HG03342 (cell line): ENCODE data around the gene LAMC1.

Experiments
- ATAC-seq: cut with Tn5 transposase; IDR thresholded peaks from one replicate; pipeline ENCODE4 v1.9.1; 2021; ENCODE audit warnings: mild to moderate bottlenecking, moderate library complexity; ENCODE audit not compliant: unreplicated experiment

The LAMC1 gene

GRCh38 chr1:183075861-183076260 is 52.6 kb downstream of the LAMC1 start:
- ATAC-seq: no peak

DNA sequence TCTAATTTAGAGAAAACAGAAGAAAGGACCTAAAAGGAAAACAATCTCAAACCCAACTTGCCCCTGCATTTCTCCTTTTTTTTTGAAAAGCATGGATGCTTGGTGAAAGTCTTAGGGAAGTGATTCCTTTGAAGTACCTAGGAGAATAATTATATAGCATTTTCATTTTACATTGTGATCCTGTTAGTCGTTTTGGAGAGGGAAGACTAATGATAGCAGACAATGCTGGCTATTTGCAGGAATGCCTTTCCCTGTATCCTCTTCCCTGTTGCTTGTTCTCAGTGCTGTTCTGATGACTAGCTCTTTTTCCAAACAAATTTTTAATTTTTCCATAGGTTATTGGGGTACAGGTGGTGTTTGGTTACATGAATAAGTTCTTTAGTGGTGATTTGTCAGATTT is 53.9 kb downstream of the LAMC1 start:
- ATAC-seq: no peak

DNA sequence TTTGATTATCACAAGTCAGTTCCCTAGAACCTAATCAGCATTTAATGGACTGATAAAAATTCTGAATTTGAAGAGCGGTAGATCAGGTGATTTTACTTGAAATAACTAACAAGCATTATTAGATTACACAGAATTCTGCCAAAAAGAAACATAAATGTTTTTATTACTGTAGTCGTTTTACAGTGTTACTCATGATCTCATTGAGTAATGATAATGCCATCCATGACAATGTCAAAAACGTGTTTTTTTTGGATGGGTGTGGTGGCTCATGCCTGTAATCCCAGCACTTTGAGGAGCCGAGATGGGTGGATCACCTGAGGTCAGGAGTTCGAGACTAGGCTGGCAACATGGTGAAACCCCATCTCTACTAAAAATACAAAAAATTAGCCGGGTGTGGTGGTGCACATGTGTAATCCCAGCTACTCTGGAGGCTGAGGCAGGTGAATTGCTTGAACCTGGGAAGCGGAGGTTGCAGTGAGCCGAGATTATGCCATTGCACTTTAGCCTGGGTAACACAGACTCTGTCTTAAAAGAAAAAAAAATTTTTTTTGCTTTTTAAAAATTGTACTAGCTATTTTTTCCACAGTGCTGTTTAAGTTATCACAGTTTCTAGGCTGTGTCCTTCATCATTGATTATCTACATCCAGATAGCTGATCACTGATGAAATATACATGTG is 56.6 kb downstream of the LAMC1 start:
- no peak for ATAC-seq

DNA sequence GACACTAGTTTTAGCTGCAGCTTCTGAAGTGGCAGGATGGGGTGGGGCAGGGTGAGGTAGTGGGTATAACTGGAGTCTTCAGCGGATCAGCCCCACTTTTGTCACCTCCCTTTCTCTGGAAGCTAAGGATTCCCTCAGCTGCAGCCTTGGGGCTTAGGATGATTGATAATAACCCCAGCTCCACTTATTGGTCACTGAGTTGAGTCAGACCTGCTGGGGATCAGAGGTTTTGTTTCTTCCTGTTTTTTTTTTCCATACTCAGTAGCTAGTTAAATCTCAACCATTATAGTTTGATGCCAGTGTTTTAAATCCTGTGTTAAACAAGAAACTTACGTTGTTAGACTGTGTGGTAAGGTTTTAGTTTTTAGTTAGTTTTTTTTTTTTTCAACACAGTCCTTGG is 57.2 kb downstream of the LAMC1 start:
- ATAC-seq: no peak

DNA sequence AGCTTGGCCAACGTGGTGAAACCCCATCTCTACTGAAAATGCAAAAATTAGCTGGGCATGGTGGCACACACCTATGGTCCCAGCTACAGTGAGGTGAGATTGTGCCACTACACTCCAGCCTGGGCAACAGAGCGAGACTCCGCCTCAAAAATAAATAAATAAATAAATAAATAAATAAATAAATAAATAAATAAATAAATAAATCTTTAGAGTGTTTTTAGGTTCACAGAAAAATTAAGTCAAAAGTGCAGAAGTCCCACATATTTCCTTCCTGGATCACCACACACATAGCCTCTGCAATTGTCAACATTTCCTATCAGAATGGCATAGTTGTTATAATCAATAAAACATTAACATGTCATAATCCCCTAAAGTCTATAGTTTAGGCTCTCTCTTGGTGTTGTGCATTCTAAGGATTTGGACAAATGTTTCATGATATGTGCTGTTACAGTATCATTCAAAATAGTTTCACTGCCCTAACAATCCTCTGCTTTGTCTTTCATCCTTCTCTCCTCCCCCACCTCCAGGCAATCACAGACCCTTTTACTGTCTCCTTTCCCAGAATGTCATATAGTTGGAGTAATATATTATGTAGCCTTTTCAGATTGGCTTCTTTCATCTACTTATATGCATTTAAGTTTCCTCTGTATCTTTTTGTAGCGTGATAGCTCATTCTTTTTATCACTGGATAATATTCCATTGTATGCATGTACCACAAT is 58.3 kb downstream of the LAMC1 start:
- no peak for ATAC-seq

DNA sequence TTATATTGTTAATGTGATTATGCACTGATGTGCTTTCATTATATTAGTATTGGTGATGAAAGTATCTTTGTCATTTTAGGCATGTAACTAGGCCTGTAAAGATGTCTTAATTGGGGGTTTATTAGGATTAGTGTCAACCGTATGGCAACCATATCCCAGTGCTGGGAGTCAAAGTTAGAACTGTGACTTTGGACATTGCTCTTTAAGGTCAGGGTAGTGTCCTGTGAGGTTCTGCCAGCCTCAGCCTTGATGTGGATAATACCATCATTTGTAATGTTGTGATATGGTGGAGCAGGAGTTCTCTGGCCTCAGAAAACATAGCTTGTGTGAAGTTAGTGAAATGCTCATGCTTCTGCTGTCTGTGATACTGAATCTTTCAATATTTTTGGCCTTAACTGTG is 59.4 kb downstream of the LAMC1 start:
- ATAC-seq: no peak

GRCh38 chr1:183087001-183087400 is 63.8 kb downstream of the LAMC1 start:
- no peak for ATAC-seq

DNA sequence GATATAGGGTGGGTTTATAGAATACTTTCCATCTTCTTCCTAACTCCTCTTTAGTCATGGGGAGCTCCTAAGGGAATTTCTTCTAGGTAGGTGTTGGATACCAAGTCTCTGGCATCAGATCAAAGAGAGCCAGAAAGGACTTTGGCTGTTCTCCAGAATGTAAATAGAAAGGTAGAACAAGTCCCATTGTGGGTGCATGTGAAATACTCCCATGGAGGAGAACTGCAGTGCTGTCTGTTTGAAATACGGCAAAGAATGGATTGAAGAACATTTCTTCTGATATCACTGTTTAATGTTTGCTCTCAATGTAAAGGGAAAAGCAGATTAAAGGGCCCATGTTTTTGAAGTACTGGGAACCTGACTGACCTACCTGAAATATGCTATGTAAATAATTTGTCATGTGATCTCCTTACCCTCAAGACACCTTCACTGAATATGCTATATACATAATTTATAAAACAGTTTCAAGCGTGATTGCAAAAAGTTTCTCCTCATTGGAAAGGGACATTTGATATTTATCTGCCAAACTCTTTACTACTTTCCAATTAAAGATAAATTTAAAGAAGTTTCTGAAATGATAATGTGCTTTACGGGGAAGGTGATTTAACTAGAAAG is 65.9 kb downstream of the LAMC1 start:
- ATAC-seq: no peak

DNA sequence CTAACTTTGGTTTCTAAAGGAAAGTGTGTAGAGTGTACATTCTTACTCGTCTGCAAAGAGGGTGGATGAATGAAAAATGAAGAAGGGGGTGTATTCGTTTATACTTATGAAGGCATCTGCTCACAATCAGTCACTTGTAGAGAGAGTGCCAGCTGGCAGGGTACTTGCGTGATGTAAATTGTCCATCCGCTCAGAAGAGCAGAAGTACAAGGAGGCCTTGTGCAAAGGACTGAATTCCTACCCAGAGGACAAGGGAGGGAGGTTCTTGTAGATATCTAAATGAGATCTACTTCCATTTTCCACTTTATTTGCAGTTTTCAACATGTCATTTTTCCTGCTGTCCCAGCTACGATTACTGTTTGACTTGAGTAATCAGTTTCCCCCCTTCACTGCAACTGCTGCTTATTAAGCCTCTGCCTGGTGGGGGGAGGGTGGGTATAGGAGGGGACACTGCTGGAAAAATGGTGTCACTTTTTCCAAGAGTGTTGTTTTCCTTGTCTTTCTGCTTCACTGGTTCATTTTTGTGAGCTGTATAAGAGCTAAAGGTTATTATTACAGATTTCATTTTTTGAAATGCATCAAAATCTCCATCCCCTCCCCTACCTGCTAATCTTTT is 67.3 kb downstream of the LAMC1 start:
- no peak for ATAC-seq

GRCh38 chr1:183091181-183091580 is 68.0 kb downstream of the LAMC1 start:
- ATAC-seq: no peak

DNA sequence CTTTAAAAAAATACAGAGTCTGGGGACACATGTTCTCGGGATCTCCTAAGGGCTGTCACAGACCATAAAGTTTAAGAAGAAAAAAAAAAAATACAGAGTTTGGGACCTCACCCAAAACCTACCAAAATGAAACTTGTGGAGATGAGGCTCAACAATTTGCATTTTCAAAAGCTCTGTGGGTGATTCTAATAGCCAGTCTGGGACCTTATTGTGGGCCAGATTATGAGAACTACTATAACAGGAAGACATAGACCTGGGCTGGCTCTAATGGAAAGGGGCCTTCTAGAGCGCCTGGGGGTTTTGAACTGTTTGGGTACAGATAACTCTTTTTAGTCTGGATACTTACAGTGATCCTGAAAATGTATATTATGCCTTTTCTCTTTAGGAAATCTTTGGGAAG is 69.1 kb downstream of the LAMC1 start:
- peak; percentile 57 for ATAC-seq

DNA sequence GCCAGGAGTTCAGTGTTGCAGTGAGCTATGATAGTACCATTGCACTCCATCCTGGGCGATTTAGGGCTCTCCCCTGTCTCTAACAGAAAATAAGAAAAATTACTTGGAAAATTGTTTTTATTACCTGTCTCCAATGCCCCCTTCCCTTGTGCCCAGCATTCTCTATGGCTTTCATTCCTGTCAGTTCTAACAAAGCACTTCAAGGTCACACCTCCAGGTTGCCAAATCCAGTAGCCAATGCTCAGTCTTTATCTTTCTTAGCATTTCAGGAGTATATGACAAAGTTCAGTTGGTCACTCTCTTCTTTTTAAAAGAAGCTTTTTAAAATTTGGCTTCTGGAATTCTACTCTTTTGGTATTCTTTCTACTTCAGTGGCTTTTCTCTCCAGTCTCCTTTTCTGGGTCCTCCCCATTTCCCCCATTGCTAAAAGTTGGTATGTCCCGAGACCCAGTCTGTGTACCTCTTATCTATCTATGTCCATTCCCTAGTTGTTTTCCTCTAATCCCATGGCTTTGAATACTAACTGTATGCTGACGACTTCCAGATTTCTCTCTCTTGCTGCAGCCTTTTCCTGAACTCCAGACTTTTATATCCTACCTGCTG is 69.9 kb downstream of the LAMC1 start:
- ATAC-seq: no peak

DNA sequence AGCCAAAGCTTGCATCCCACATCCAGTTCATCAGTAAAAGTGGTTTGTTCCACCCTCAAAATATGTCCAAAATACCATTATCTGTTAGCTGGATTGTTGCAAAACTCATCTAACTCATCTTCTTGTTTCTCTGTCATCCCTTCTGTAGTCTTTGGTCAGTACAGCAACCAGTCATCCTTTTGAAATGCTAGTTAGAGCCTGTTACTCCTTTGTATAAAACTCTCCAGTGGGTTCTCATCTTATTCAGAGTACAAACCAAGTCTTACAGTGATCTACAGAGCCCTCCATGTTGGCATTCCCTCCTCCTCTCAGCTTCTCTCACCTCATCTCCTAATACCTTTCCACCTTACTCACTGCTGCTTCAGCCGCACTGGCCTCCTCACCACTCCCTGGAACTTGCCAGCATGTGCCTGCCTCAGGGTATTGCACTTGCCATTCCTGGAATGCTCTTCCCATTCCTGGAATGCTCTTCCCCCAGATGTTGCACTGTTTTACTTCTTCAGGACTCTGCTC is 70.6 kb downstream of the LAMC1 start:
- no peak for ATAC-seq

- ATAC-seq: no peak
These were observed 71.1 kb downstream of the LAMC1 start for GRCh38 chr1:183094351-183094750.

DNA sequence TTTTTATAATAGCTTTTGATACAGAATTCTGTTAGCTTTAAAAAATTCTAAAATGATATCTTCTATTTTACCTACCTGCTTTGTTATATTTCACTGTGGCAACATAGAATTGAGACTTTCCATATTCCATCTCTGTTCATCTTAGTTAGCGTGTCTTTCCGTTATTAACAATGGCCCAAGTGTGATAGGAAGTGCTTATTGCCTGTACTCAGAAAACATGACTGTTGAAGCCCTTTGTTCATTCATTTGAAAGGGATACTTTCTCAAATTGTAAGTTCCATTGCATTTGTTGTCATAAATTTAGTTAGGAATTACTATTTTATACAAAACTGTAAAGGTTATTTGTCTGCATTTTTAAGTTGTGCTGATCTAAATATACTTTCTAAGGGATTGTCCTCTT is 73.1 kb downstream of the LAMC1 start:
- ATAC-seq: no peak

GRCh38 chr1:183096894-183097293 is 73.7 kb downstream of the LAMC1 start:
- ATAC-seq: no peak

- ATAC-seq: no peak
These were observed 74.3 kb downstream of the LAMC1 start for GRCh38 chr1:183097438-183098051.

GRCh38 chr1:183098317-183098716 is 75.1 kb downstream of the LAMC1 start:
- ATAC-seq: no peak

- no peak for ATAC-seq
These were observed 77.2 kb downstream of the LAMC1 start for GRCh38 chr1:183100361-183100974.

DNA sequence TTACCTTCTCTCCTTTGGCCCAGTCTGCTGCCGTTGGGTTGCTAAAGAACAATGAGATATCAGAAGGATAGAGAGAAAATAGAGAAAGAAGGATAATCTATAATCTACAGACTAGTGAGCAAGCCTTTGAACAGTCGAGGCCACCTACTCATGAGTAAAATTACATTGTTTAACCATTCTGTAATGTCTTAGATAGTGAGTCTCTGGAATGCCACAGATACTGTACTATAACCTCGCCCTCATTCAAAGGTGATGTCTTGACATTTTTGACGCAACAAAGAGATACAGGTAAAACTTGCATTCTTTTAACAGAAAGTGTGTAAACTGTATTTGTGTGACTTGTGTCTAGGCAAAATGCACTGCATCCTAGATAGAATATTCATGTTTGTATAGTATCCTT is 77.9 kb downstream of the LAMC1 start:
- ATAC-seq: no peak
